NCI-H82 treated with DMSO at 0.1 percent for 48 hours (cell line): ENCODE results near the gene C1QTNF12.

Experiments used
- DNase-seq: peaks from one replicate; lab custom pipeline; 2025; ENCODE audit not compliant: unreplicated experiment; lab: John Stamatoyannopoulos, UW

The C1QTNF12 gene

DNA sequence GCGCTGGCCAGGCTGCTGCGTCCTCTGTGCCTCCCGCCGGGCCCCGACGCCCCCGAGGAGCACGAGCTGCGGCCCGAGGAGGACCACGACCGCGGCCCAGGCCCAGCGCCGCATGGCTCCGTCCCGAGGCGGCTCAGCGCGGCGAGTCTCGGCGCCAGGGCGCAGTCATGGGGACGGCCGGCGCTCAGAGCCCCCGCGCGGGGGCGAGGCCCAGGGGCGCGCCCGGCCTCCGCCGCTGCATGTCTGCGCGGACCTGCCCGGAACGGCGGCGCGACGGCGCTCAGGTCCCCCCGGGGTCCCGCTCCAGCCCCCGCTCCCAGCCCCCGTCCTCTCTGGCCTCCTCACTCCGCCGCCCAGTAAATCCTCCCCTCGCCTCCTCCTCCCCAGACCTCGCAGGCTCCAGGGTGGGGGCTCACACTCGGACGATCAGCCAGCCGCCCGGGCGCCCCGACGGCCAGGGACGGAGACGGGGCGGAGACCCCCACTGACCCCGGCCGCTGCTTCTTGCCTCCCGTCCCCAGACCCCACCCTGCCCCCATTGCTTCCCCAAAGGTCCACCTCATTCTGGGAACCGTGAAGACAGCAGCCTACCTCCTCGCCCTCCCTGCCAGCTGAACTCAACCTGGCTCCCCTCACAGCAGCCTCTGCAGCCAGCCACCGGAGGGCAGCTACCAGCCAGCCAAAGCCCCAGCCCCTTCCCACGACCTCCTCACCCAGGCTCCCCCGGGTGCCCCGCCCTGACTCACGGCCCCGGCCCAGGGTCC is at the start of gene C1QTNF12:
Gene C1QTNF12, minus strand, starts transcription at position 146 of the 764 bp plus-strand sequence. Its CDS starts 32 bp downstream, at position 114.
- DNase-seq: no peak

DNA sequence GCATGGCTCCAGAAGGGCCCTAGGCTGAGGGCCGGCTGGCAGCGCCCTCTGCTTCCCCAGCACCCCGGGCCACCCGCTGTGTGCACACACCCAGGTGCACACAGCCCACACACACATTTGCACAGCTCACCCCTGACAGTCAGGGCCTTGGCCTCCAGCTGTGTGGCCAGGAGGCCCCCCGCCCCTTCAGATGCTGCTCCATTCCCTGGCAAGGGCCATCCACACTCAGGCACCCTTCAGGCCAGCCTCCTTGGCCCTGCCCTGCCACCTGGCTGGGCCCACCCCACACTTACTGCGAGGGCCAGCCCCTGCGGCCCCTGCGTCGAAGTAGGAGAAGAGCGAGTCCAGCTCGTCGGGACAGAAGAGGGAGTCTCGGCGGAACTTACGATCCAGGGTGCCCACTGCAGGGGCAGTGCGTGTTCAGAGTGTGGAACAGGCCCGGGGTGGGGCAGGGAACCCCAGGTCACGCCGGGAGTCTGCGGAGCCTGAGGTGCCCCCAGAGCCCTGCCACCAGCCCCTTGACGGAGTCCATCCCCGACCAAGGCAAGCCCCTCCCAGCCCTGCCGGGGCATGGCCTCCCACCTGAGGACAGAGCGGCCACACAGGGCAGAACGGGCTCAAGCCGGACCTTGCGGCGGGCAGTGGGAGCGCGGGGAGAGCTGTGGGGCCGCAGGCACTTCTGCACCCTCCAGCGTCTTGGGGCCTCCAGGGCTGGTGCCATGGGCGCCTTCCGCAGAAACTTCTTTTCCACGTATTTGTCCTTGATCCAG is 48.8 kb upstream of the C1QTNF12 start:
- DNase-seq: no peak

GRCh38 chr1:1294250-1294890 is 47.8 kb upstream of the C1QTNF12 start:
- DNase-seq: no peak

- no peak for DNase-seq
These were observed 47.0 kb upstream of the C1QTNF12 start for GRCh38 chr1:1293263-1294249.

GRCh38 chr1:1292851-1293250 is 46.3 kb upstream of the C1QTNF12 start:
- no peak for DNase-seq

DNA sequence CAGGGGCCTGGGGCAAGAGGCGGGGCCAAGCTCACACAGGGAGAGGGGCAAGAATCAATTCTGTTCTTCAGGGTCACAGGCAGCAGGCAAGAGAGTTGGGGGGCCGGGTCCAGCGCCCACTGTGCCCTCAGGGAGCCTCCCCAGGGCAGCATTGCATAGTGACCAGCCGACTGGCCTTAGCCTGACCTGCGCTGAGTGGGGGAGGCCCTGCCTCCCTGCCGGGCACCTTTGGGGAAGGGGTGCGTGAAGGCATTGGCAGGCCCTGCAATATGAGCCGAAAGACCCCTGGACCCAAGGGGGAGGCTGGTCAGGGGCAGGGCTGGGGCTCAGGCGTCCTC is 45.9 kb upstream of the C1QTNF12 start:
- no peak for DNase-seq

DNA sequence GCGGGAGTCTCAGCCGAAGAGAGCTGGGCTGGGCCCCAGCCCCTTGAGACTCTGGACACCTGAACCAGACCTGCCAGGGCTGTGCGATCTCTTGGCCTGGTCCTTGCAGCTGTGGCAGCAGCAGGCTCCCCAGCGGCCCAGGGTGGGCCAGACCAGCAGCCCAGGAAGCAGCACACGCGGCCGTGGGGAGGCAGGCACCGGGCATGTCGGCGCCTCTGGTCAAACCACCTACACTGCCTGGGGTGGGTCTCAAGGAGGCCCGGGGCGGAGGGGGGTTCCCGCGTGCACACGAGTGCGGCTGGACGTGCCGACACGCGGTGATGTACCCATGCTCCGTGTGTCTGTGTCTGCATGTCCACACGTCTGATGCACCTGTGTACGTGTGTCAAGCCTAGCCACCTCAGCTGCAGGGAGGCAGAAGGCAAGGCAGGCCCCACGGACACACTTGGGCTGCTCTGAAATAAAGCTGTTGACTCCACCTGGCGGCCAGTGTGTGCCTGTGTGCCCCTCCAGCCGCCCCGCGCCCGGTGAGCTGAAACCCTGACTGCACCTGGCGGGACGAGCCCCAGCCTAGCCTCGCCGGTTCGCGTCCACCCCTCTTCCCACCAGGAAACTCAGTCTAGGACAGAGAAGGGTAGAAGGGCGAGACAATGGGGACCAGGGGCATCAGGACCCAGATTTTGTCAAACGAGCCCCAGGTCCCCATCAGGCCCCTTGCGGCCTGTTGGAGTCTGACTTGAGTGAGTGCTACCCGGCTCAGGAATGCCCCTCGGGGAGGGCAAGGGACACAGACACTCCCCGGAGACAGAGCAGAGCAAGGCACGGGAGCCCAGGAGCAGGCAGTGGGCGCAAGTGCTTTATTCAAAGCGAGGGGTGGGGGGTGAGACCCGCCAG is 45.3 kb upstream of the C1QTNF12 start:
- peak; percentile 55 for DNase-seq

DNA sequence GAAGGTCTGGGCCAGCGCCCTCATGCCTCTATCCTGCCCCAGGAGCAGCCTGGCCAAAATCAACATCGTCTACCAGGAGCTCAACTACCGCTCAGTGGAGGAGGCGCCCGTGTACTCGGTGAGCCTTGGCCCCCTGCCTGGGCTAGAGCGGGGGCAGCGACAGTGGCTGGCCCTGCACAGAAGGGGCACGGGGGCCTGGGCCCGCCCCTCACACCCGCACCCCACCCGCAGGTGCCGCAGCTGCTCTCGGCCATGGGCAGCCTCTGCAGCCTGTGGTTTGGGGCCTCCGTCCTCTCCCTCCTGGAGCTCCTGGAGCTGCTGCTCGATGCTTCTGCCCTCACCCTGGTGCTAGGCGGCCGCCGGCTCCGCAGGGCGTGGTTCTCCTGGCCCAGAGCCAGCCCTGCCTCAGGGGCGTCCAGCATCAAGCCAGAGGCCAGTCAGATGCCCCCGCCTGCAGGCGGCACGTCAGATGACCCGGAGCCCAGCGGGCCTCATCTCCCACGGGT is 44.6 kb upstream of the C1QTNF12 start:
- no peak for DNase-seq

GRCh38 chr1:1290238-1290731 is 43.8 kb upstream of the C1QTNF12 start:
- DNase-seq: peak; percentile 21

DNA sequence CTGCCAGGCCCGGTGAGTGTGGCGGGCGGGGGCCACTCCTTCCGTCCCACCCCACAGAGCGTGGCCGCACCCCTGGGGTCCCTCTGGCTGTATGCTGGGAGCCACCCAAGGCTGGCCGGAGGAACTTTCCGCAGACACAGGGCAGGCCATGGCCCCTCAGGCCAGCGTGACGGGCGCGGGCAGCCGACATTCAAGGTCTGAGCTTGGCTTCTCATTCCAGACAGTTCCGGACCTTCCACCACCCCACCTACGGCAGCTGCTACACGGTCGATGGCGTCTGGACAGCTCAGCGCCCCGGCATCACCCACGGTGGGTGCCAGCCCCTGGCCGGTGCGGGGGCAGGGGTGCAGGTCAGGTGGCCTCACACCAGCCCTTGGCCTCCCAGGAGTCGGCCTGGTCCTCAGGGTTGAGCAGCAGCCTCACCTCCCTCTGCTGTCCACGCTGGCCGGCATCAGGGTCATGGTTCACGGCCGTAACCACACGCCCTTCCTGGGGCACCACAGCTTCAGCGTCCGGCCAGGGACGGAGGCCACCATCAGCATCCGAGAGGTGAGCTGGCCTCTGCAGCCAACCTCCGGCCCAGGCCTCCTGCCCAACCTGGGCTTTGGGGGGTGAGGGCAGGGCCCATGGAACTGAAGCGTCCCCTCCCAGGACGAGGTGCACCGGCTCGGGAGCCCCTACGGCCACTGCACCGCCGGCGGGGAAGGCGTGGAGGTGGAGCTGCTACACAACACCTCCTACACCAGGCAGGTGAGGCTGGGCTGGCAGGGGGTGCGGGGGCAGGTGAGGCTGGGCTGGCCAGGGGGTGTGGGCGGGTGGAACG is 41.0 kb upstream of the C1QTNF12 start:
- no peak for DNase-seq

- no peak for DNase-seq
These were observed 40.1 kb upstream of the C1QTNF12 start for GRCh38 chr1:1286313-1287261.

GRCh38 chr1:1285611-1286311 is 39.2 kb upstream of the C1QTNF12 start:
- no peak for DNase-seq

DNA sequence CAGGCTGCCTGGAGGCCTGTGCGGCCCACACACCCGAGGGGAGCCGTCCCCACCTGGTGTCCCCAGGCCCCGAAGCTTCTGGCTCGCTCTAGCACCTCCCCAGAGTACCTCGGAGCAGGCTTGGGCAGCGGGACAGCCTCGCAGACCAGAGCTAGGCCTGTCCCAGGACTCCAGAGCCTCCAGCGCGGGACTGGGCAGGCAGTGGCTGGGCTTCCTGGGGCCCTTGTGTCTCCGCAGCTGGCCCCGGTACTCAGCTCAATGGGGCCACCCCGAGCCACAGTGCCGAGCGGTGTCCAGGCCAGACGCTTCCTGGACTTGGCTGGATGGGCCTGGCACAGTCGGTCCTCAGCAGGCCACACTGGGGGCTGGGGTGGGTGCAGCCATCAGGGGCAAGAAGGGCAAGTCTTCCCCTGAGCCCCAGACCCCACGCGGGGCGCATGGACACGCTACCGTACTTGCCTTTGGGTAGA is 38.6 kb upstream of the C1QTNF12 start:
- DNase-seq: no peak

- no peak for DNase-seq
These were observed 37.9 kb upstream of the C1QTNF12 start for GRCh38 chr1:1284221-1285101.

DNA sequence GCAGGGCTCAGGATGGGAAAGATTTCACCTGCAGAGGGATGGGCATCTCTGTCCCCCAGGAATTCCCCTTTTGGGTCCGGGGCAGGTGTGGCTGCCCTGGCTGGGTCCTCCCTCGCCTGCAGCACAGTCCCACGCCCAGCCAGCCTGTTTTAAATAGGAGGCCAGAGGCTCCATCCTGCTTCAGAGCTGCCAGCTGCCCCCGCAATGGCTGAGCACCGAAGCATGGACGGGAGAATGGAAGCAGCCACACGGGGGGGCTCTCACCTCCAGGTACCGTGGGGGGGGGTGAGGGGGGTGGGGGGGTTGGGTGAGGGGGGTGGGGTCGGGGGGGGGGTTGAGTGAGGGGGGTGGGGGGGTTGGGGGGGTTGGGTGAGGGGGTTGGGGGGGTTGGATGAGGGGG is 37.3 kb upstream of the C1QTNF12 start:
- DNase-seq: no peak

- DNase-seq: no peak
These were observed 36.5 kb upstream of the C1QTNF12 start for GRCh38 chr1:1282998-1283397.
